GM12873 (cell line): ENCODE data around the gene TNNI3K.

Experiments used
- CTCF ChIP-seq: IDR thresholded peaks from 2 replicates; pipeline ENCODE4 v1.5.1; 2012; ENCODE audit warnings: low read depth, mild to moderate bottlenecking, moderate library complexity, low read length, control low read depth; ENCODE audit not compliant: insufficient read depth; ENCODE audit errors: missing control alignments

Gene TNNI3K

GRCh38 chr1:74432325-74432724 is 197.1 kb downstream of the TNNI3K start:
- TF ChIP-seq CTCF = no peak

- no peak for TF ChIP-seq CTCF
Observed at GRCh38 chr1:74434321-74434720, 199.1 kb downstream of the TNNI3K start.

GRCh38 chr1:74436078-74436477 is 200.9 kb downstream of the TNNI3K start:
- no peak for TF ChIP-seq CTCF

- TF ChIP-seq CTCF = no peak
Observed at GRCh38 chr1:74437035-74437434, 201.8 kb downstream of the TNNI3K start.

GRCh38 chr1:74452035-74452434 is 216.8 kb downstream of the TNNI3K start:
- TF ChIP-seq CTCF = no peak

GRCh38 chr1:74453277-74453676 is 218.1 kb downstream of the TNNI3K start:
- no peak for TF ChIP-seq CTCF

- TF ChIP-seq CTCF = no peak
Observed at GRCh38 chr1:74455390-74455789, 220.2 kb downstream of the TNNI3K start.

GRCh38 chr1:74457253-74457652 is 222.1 kb downstream of the TNNI3K start:
- TF ChIP-seq CTCF = no peak
